WTC11 (cell line): ENCODE results near the gene METTL25B. TPM values are rescaled to one million over a fixed set of nuclear protein-coding genes. Genes with fewer than 3 reads are reported as not detected.

ENCODE experiments used
- ATAC-seq: fragments of 200-7000 bp; cut with Tn5 transposase; 2 replicates; pipeline ENCODE4 v1.10.0; 2021; ENCODE audit warnings: mild to moderate bottlenecking, moderate library complexity
- CTCF ChIA-PET: fragments of 300-600 bp; sonication (Branson Sonifier 250); formaldehyde crosslinking; loops from one replicate; lab custom pipeline; 2021; ENCODE audit warnings: antibody characterized with exemption; lab: Charles Lee
- POLR2A ChIA-PET: fragments of 350-600 bp; sonication (Branson Sonifier 250); formaldehyde crosslinking; loops from one replicate; lab custom pipeline; 2021; ENCODE audit warnings: antibody characterized with exemption; lab: Charles Lee
- DNase-seq: peaks from one replicate; pipeline ENCODE4 v3.0.0; 2021; ENCODE audit warnings: low spot score
- H3K27ac Mint-ChIP-seq: 2 replicates; pipeline ENCODE4 v1.8.0; 2021; ENCODE audit warnings: mixed read lengths
- H3K27me3 Mint-ChIP-seq: 2 replicates; pipeline ENCODE4 v1.8.0; 2021; ENCODE audit warnings: low read depth, mild to moderate bottlenecking, moderate library complexity, mixed read lengths
- H3K36me3 Mint-ChIP-seq: 2 replicates; pipeline ENCODE4 v1.8.0; 2021; ENCODE audit warnings: mixed read lengths
- H3K4me1 Mint-ChIP-seq: 2 replicates; pipeline ENCODE4 v1.8.0; 2022; ENCODE audit warnings: mixed read lengths
- H3K4me3 Mint-ChIP-seq: 2 replicates; pipeline ENCODE4 v1.8.0; 2021; ENCODE audit warnings: mild to moderate bottlenecking, moderate library complexity, mixed read lengths
- H3K9me3 Mint-ChIP-seq: 2 replicates; pipeline ENCODE4 v1.8.0; 2021; ENCODE audit warnings: mixed read lengths
- AR ChIP-seq: fragments of 250-450 bp; sonication (Bioruptor Pico); IDR thresholded peaks from 2 replicates; pipeline ENCODE4 v1.9.0; 2021; ENCODE audit warnings: mild to moderate bottlenecking
- ATF1 ChIP-seq: sonication (generic); formaldehyde crosslinking; IDR thresholded peaks from 2 replicates; pipeline ENCODE4 v1.8.1; 2023; ENCODE audit warnings: mild to moderate bottlenecking, moderate library complexity, missing genetic modification reagents
- ATF3 ChIP-seq: sonication (generic); formaldehyde crosslinking; conservative IDR thresholded peaks from 2 replicates; pipeline ENCODE4 v1.8.1; 2022; ENCODE audit warnings: mild to moderate bottlenecking, missing genetic modification reagents
- CDX4 ChIP-seq: fragments of 250-450 bp; sonication (Bioruptor Pico); IDR thresholded peaks from 2 replicates; pipeline ENCODE4 v1.9.0; 2021; ENCODE audit warnings: moderate library complexity, mild to moderate bottlenecking, inconsistent platforms, borderline replicate concordance
- ETV6 ChIP-seq: sonication (generic); formaldehyde crosslinking; IDR thresholded peaks from 2 replicates; pipeline ENCODE4 v1.8.1; 2022; ENCODE audit warnings: mild to moderate bottlenecking, missing genetic modification reagents
- FOXP4 ChIP-seq: sonication (generic); formaldehyde crosslinking; IDR thresholded peaks from 2 replicates; pipeline ENCODE4 v1.8.0; 2022; ENCODE audit warnings: mild to moderate bottlenecking, missing genetic modification reagents
- GABPB1 ChIP-seq: sonication (generic); formaldehyde crosslinking; IDR thresholded peaks from 2 replicates; pipeline ENCODE4 v1.8.1; 2023; ENCODE audit warnings: mild to moderate bottlenecking, missing genetic modification reagents
- JUN ChIP-seq: sonication (generic); formaldehyde crosslinking; IDR thresholded peaks from 2 replicates; pipeline ENCODE4 v1.8.0; 2023; ENCODE audit warnings: mild to moderate bottlenecking, missing genetic modification reagents
- KAT7 ChIP-seq: sonication (generic); formaldehyde crosslinking; IDR thresholded peaks from 2 replicates; pipeline ENCODE4 v1.8.1; 2023; ENCODE audit warnings: missing genetic modification reagents, mild to moderate bottlenecking, borderline replicate concordance
- MLX ChIP-seq: sonication (generic); formaldehyde crosslinking; IDR thresholded peaks from 2 replicates; pipeline ENCODE4 v1.8.1; 2023; ENCODE audit warnings: mild to moderate bottlenecking, missing genetic modification reagents, moderate library complexity
- MYBL2 ChIP-seq: sonication (generic); formaldehyde crosslinking; IDR thresholded peaks from 2 replicates; pipeline ENCODE4 v1.8.1; 2023; ENCODE audit warnings: mild to moderate bottlenecking, moderate library complexity, missing genetic modification reagents
- NR3C1 ChIP-seq: sonication (generic); formaldehyde crosslinking; conservative IDR thresholded peaks from 2 replicates; pipeline ENCODE4 v1.8.1; 2023; ENCODE audit warnings: low read depth, mild to moderate bottlenecking, missing genetic modification reagents
- PREB ChIP-seq: sonication (generic); formaldehyde crosslinking; IDR thresholded peaks from 2 replicates; pipeline ENCODE4 v1.8.1; 2022; ENCODE audit warnings: mild to moderate bottlenecking, missing genetic modification reagents, moderate library complexity, borderline replicate concordance
- TEAD1 ChIP-seq: sonication (generic); formaldehyde crosslinking; IDR thresholded peaks from 2 replicates; pipeline ENCODE4 v1.8.0; 2022; ENCODE audit warnings: mild to moderate bottlenecking, missing genetic modification reagents
- USF2 ChIP-seq: sonication (generic); formaldehyde crosslinking; IDR thresholded peaks from 2 replicates; pipeline ENCODE4 v1.8.1; 2023; ENCODE audit warnings: mild to moderate bottlenecking, missing genetic modification reagents, moderate library complexity
- ZBTB21 ChIP-seq: sonication (generic); formaldehyde crosslinking; IDR thresholded peaks from 2 replicates; pipeline ENCODE4 v1.8.1; 2023; ENCODE audit warnings: mild to moderate bottlenecking, missing genetic modification reagents, borderline replicate concordance
- ZNF121 ChIP-seq: sonication (generic); formaldehyde crosslinking; IDR thresholded peaks from 2 replicates; pipeline ENCODE4 v1.8.0; 2023; ENCODE audit warnings: missing genetic modification reagents
- ZNF138 ChIP-seq: sonication (generic); formaldehyde crosslinking; conservative IDR thresholded peaks from 2 replicates; pipeline ENCODE4 v1.8.1; 2022; ENCODE audit warnings: mild to moderate bottlenecking, moderate library complexity, missing genetic modification reagents
- ZNF416 ChIP-seq: fragments of 250-450 bp; sonication (Bioruptor Pico); IDR thresholded peaks from 2 replicates; pipeline ENCODE4 v1.9.0; 2021; ENCODE audit warnings: mild to moderate bottlenecking, inconsistent platforms
- ZNF671 ChIP-seq: fragments of 250-450 bp; sonication (Bioruptor Pico); IDR thresholded peaks from 2 replicates; pipeline ENCODE4 v1.8.0; 2021; ENCODE audit warnings: mild to moderate bottlenecking
- ZSCAN18 ChIP-seq: fragments of 250-450 bp; sonication (Bioruptor Pico); IDR thresholded peaks from 2 replicates; pipeline ENCODE4 v2.1.2; 2022; ENCODE audit warnings: mild to moderate bottlenecking, moderate library complexity
- total RNA-seq: library from RNA; stranded (reverse); gene quantifications from 3 replicates; pipeline ENCODE4 v1.2.3, GENCODE V29; 2021

METTL25B gene
- total RNA-seq, 1 experiment from 2014 or later = 32.0 TPM

GRCh38 chr1:156706657-156707416, 21.4 kb upstream of the METTL25B start:
- TF ChIP-seq ZNF416 (CRISPR knock-in tag) (0 out of 2 replicates have a peak, but pooled peaks have one; percentile 66), USF2 (CRISPR knock-in tag) (0 out of 2 replicates have a peak, but pooled peaks have one; percentile 12), ZSCAN18 (no peak), NR3C1 (0 out of 2 replicates have a peak, but pooled peaks have one; percentile 48), ZNF138 (0 out of 2 replicates have a peak, but pooled peaks have one; percentile 37), ZNF671 (CRISPR knock-in tag) (no peak), JUN (CRISPR knock-in tag) (no peak), KAT7 (CRISPR knock-in tag) (0 out of 2 replicates have a peak, but pooled peaks have one; percentile 18), MYBL2 (CRISPR knock-in tag) (no peak), ZBTB21 (CRISPR knock-in tag) (no peak), FOXP4 (CRISPR knock-in tag) (0 out of 2 replicates have a peak, but pooled peaks have one; percentile 6)
- peaks cover 4% of the 10 kb centered on the region; the same call in 1 of the 2 replicates for H3K36me3 Mint-ChIP-seq
- H3K4me1 Mint-ChIP-seq = peaks cover 64% of the 10 kb centered on the region
- ATAC-seq = peak; percentile 3
- CTCF ChIA-PET = interaction anchor here (0.6 to 25.2 kb wide), 33 partner anchors 9 to 394 kb away, joined by 3 to 1553 read pairs (median 8); partner anchors contain the start of genes HAPLN2, HDGF, INSRR and ISG20L2
- peak; percentile 78 for DNase-seq
- H3K9me3 Mint-ChIP-seq = no peaks in the 10 kb centered on the region
- peak overlapping the region; percentile 96 for H3K27ac Mint-ChIP-seq
- POLR2A ChIA-PET = interaction anchor here (1.0 to 5.4 kb wide), 19 partner anchors 8 to 83 kb away, joined by 3 to 195 read pairs (median 7); partner anchors contain the start of genes HDGF, ISG20L2, METTL25B and MRPL24
- peak overlapping the region; percentile 84 for H3K4me3 Mint-ChIP-seq
- H3K27me3 Mint-ChIP-seq = peaks cover 23% of the 10 kb centered on the region

- ATAC-seq (peak; percentile 10), DNase-seq (peak; percentile 58)
- H3K4me3 Mint-ChIP-seq = peak overlapping the region; percentile 84
- ChIA-PET CTCF (interaction anchor here (0.7 to 25.2 kb wide), 22 partner anchors 8 to 227 kb away, joined by 3 to 1553 read pairs (median 16); partner anchors contain the start of genes HAPLN2, INSRR, ISG20L2 and LRRC71), POLR2A (interaction anchor here (0.9 to 5.4 kb wide), 15 partner anchors 14 to 83 kb away, joined by 3 to 195 read pairs (median 8); partner anchors contain the start of genes HDGF, ISG20L2, METTL25B and MRPL24)
- H3K27me3 Mint-ChIP-seq = peaks cover 23% of the 10 kb centered on the region
- H3K36me3 Mint-ChIP-seq = peaks cover 4% of the 10 kb centered on the region; the same call in 1 of the 2 replicates
- peaks cover 71% of the 10 kb centered on the region for H3K4me1 Mint-ChIP-seq
- no peaks in the 10 kb centered on the region for H3K9me3 Mint-ChIP-seq
- peak overlapping the region; percentile 92 for H3K27ac Mint-ChIP-seq
- TF ChIP-seq CDX4 (CRISPR knock-in tag) (no peak), GABPB1 (no peak), ATF3 (CRISPR knock-in tag) (no peak), ZBTB21 (CRISPR knock-in tag) (no peak), MLX (no peak), ETV6 (no peak), TEAD1 (CRISPR knock-in tag) (no peak), PREB (CRISPR knock-in tag) (no peak), AR (no peak), ZNF121 (no peak), ATF1 (CRISPR knock-in tag) (no peak)
Observed at GRCh38 chr1:156707417-156708217, 20.7 kb upstream of the METTL25B start.
